Gastroesophageal sphincter (tissue), 3 donors: ENCODE measurements around the gene GABRR2.

Source experiments
- CTCF ChIP-seq, 4 experiments: fragments of 200-600 bp in 2 of 4; fragments of 450-650 bp in 2 of 4; sonication (generic) in 1 of 4; IDR thresholded peaks; one replicate each; pipeline ENCODE4 v1.5.1; 2017 to 2019; ENCODE audit warnings: antibody characterized with exemption in 4 of 4, mild to moderate bottlenecking in 2 of 4, moderate library complexity in 2 of 4
- POLR2A ChIP-seq, 2 donors: fragments of 450-650 bp; IDR thresholded peaks; one replicate each; pipeline ENCODE4 v1.6.1; 2017; ENCODE audit warnings: antibody characterized with exemption in 2 of 2, mild to moderate bottlenecking in 2 of 2, moderate library complexity in 1 of 2
- POLR2AphosphoS5 ChIP-seq: sonication (generic); formaldehyde crosslinking; IDR thresholded peaks from one replicate; pipeline ENCODE4 v1.6.1; 2017; ENCODE audit warnings: antibody characterized with exemption

DNA sequence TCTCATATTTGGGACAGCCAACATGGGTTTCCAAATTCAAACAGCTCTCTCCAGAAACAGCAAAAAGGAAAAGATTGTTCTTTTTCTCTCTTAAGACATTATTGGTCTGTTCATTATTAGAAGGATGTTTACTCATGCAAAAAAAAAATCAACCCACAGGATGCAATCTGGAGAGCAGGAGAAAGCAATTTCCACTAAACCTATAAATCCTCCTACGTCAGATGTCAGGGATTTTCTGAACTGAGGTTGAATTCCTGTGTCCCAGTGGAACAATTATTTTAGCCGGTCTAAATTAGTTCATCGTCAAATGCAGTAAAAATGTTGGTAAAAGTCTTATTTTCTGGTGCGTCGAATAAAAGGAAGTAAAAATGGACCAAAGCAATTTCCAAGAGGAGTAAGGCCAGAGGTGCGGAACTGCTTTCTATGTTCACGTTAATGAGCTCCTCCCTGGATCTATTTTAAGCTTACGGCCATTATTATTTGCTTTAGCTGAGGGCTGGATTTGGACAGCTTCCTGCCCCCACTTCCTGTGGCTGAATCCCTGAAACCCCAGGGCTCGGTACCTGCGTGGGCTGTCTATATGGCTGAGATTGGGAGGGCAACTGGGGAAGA lies 97.7 kb downstream of the GABRR2 start, which contains the start of gene GABRR1:
- TF ChIP-seq POLR2A (IDR thresholded peaks at IDR 0.05) (no peak), CTCF (IDR thresholded peaks at IDR 0.05) (no peak), POLR2AphosphoS5 (no peak)
